GM21737 (cell line): ENCODE results near the gene STX18.

Experiments used
- ATAC-seq: cut with Tn5 transposase; IDR thresholded peaks from one replicate; pipeline ENCODE4 v1.9.1; 2021; ENCODE audit warnings: mild to moderate bottlenecking, moderate library complexity; ENCODE audit not compliant: unreplicated experiment

The STX18 gene

DNA sequence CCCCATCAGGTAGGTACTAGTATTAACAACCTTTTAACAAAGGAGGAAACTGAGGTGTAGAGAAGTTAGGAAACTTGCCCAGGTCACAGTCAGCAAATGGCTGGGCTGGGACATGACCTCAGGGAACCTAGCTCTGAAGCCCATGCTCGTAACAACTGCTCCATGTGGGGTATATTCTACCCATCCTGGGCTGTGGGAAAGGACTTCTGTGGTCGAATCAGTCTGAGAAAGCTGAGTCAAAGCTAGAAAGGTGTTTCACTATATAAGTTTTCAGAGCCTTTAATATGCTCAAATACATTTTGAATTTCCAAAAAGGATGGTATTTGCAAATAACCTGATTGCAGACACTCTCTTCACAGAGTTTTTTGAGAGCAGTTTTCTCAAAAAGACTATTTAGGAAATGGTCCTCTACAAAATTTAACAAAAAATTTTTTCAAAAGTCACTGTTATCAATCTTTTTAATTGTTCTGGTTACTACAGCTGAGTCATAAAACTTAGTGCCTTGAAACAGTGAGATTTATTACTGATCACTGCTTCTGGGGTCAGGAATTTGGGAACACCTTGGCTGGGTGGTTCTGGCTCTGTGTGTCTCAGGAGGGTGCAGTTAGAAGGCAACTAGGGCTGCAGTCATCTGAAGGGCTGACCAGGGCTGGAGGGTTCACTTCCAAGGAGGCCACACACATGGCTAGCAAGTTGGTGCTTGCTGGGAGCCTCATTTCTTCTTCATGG is 101.4 kb downstream of the STX18 start:
- peak; percentile 61 for ATAC-seq

DNA sequence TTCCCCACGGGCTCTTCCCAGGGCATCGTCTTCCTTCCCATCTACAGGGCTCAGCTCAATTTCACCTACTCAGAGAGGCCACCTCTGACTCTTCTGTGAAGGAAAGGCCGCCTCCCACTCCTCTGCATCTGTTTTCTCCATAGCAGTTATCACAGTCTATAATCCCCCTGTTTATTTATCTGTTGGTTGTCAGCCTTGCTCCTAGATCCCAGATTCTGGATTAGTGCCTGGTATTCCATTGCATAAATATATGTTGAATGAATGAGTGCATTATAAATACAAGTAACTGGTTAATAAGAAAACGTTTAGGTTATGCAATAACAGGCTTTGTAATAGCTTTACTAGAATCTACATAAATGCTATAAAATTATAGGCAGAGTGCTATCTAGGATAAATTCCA is 102.1 kb downstream of the STX18 start:
- ATAC-seq, result no peak

DNA sequence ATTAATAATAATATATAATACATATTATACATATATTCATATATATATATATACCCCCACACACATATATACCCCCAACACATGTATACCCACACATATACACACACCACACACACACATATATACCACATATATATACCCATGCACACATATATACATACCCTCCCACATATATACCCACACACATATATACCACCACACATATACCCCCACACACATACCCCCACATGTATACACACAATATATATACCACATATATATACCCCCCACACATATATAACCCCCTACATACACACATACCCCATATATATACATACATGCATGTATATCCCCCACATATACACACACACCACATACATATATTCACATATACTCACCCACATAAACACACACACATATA is 103.0 kb downstream of the STX18 start:
- no peak for ATAC-seq

DNA sequence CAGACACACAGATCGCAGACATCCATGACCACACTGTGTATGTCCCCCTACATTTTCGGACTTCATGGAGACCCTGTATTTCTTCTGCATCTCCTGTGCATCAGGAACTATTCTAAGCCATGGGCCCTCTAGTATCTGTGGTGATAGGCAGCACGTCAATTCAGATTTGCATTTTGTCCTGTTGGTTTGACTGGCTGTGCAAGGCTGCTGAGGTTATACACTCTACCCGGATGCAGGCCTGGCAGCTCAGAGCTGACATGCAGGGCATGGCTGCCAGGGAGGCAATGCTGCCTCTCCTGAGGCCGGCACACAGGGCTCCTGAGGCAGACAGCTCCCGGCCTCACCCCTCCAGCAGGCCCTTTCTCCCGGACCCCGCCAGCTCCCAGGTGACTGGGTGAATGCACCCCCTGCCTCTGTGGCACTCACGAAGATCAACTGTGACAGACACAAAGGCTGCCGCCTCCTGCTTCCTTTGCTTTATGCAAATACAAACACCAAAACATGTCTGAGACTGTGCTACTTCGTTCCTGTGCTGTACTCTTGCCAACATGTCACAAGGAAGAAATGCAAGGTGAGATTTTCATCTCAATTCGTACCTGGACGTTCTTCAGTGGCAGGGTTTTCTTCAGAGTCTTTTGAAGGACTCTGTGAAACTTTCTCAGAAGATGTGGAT is 103.9 kb downstream of the STX18 start:
- no peak for ATAC-seq

DNA sequence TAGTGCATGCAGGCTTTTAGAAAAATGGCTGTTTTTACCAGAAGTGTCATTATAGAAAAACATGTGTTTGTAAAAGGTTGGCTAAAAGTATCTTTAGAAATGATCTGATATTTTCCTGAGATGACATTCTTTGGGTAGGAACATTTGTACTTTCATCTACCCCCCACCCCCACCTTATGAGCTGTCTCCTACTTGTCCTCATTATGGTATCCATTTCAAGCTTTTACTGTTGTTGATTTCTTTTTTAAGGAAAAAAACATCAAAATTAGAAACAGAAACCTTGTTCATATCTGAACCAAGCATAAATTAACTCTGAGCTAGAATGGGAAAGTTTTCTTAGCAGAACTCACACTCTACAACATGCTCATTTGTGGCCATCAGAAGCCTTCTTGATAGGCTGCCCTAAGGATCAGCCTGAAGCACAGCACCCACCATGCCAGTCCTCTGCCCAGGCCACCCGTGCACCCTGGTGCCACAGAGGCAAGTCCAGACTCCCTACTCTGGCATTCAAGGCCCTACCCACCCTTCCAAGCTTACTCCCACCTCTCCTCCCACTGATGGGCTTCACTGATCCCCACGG is 105.5 kb downstream of the STX18 start:
- ATAC-seq, result no peak

DNA sequence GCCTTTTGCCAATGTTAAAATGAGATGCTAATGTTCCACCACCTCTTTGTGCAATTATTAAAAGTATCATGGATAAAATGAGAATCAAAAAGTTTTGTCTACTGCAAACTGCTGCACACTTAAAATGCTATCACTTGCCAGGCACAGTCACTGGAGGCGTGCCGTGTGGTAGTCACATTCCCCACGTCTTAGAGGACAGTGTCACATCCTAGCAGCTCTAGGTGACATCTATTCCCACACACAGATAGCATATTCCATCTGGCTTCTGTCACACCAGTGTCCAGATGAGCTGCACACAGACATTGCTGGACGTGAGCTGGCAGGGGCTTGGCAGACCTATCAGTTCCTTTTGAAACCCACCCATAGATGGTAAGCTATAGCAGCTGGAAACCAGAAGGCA is 107.9 kb downstream of the STX18 start:
- no peak for ATAC-seq

DNA sequence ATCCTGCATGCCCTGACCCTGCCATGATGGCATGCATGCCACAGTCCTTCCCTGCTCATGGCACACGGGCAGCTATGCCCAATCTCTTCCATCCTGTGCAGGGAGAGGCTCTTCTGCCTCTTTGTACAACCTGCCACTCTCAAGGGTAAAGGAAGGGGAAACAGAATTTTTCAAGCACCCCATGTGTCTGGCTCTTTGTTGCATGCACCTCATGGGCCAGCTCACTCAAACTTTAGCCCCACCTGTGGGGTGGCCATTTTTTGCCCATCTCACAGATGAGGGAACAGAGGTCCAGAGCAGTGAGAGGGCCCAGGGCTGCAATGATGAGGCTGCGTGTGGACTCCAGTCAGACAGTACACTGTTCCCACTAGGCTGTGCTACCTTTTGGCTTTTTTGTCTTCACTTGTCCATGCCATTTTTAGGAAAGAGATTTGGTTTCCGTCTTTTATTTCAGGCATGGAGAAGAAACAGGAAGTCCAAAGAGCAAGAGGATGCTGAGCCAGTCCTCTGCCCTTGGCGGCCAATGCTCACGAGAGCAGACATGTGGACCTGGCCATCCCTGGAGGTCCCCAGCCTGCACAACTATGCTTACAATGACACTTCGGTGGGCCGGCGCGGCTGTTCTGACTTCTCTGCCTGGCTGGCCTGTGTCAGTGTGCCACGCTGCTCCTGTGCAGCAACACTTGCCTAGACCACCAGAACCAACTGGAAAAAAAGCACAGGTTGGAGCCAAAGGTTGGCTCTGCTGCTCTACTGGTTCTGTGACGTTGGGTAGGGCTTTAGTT is 109.3 kb downstream of the STX18 start:
- ATAC-seq, result no peak

DNA sequence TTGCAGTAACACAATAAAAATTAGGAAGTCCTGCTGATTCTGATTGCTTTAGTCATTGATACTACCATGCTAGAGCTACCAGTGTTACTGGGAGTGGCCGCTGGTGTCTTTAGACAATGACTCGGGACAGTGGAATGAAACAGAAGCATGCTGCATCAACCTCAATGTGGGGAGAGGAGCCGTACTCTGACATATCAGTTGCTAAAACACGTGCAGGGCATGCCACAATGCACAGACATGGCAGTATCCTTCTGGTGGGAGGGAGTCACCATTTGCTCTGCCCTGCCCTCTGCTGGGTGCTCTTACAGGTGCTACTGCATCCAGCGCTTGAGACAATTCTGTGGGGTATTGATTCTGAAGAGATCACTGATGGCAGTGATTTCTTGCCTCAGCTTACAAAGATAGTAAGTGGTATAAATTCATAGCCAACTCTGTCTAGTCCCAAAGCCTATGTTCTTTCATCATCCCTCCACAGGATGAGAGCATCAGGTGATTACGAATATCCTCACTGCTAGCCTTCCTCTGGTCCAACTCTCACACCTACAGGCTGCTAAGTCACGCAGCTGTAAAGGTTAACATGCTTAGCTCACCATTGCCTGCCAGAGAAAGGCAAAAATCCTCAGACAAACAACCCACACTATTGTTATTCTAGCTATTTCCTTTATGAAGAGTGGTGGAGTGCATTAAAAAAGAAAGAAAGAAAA is 111.2 kb downstream of the STX18 start:
- ATAC-seq, result no peak

DNA sequence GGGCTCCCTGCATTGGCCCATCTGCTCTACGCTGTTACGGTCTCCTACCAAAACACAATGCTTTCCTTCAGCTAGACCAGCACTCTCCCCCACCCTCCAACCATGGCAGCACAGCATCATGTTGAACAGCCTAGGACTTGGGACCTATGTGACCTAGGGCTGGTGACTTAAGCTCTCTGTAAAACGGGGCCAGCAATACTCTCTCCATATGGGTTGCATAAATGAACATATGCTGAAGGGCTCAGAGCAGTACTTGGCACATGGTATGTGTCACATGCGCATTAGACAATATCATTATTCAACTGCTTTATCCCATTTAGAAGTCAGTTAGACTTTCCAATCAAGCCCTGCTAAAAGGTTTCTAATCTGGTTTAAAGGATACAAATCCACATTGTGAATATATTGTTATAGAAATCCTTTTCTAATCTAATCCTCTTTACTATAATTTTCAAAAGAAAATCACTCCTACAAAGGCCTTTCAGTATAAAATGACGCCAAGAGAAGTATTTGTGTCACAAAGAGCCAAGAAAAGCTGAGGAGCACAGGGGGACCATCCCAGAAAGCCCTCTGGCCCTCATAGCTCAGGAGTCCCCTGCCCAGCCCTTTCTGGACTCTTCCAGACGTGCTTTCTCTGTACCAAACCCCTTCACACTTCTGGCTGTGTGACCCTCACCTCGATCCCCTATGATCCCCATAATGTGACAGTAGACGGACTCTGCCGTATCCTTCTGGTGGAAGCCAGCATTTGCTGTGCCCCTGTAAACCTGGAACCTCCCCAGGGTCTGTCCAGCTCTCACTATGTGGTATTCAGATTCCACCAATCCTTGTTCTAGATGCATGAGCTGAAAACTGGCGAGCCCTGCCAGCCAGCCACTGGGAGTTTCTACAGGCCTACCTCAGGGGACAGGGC is 112.6 kb downstream of the STX18 start:
- ATAC-seq, result no peak

DNA sequence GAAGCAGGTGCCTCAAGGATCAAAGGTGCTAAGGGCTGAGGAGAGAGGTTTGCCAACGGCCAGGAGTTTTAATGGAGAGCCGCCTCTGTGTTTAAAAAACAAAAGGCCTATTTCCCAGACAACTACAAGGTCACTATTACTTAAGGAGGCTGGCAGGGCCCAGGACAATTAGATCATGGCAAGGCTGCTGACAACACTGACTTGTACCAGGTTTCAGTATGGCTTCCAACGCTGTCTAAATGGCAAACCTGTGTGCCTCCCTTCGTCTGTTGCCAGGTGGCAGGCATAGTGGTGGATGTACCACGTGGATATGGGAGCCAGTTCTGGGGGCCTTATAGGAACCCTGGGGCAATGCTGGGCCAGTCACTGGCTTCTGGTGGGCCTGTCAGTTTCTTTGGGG is 114.0 kb downstream of the STX18 start:
- no peak for ATAC-seq

DNA sequence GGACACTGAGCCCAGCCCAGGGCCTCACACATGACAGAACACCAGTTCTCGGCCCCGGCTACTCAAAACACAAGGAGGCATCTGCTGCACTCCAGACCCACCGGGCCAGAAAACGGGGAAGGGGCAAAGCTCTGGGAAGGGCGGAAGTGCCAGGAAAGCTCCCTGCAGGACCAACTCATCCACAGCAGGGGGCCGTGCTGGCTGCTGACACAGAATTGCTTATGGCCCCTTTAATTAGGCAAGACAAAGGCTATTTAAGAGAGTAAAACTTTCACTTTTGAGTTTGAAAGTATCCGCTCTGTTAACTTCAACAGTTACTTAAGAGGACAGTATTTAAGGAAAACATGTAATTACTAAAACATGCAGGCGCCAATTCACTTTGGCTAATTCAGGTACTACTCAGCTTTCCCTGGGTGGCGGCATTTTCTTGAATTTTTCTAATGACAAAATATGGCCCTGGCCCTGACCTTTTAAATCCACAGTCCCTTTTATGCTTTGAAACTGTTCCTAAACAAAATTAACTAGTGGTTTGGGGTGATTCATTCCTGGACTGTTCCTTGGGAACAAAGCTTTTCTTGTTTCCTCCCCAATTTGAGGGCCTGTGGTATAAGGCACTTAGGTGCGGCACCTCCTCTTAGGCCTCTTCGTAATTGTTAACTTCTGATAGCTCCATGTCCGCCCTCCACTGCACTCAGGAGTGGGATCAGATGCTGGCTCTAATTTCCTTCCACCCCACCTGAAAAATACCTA is 114.6 kb downstream of the STX18 start:
- ATAC-seq, result no peak

DNA sequence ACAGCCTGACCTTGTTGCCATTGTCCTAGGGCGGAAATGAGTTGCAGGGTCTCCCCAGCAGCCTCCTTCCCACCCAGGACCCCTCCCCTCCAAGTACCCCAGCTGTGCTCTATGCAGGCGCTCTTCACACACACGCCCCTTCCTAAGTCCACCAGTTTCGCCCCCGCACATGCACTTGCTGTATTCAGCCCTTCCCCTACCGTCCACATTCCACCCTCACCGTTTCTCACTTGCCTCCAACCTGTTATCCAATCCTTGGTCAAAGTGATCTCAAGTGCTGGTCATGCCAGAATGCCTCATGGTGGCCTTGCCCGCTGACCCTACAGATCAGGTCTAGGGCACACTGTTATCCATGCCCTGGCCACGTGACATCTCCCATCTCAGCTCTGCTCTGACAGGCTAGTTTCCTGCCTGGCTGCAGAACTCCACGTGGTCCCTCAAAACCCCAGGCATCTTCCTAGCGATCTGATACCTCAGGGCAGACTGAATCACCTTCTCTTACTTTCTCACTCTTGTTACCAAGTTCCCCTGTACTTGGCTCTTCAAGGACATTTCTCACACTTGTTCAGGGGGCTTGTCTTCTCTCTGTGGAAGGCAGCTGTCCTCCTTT is 115.2 kb downstream of the STX18 start:
- no peak for ATAC-seq

DNA sequence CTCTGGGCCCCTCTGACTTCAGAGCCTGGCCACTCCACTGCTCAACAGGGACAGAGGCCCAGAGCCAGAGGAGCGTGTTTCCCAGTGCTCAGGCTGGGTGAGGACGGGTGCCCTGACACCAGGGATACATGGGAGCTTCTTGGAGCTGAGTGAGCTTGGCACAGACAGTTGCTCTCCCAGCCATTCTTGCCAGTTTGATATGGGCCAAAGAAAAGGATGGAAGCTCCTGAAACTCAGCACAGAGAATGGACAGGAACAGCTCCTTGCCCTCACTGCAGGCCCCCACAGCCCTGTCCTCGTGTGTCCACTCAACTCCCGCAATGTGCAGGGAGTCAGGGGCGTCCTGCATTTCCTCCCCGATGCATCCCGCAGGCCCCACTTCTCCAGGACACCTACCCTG is 116.2 kb downstream of the STX18 start:
- no peak for ATAC-seq

DNA sequence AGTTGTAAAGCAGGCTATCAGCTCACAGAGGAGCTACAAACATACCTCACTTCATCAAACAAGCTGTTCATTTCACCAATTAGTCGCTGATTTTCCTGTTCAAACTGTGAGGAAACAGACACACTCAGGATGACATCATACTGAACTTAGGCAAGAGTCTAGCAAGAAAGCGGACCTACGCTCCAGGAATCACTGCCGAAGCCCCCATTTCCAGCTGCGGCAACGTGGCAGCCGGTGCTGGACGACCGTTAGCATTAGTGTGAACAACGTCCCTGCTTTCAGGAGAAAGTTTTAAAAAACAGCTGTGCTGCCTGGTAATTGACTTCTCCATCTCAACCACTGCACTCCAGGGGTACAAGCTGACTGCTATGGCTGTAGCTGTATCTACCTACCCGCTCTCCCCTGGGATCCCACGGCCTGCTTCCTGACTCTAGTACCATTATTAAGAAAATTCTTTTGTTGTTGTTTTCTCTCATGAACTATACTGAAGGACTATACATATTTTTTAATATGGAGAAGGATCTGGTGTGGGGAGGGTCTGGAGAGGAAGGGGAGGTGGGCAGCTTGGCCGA is 116.6 kb downstream of the STX18 start:
- ATAC-seq, result no peak

DNA sequence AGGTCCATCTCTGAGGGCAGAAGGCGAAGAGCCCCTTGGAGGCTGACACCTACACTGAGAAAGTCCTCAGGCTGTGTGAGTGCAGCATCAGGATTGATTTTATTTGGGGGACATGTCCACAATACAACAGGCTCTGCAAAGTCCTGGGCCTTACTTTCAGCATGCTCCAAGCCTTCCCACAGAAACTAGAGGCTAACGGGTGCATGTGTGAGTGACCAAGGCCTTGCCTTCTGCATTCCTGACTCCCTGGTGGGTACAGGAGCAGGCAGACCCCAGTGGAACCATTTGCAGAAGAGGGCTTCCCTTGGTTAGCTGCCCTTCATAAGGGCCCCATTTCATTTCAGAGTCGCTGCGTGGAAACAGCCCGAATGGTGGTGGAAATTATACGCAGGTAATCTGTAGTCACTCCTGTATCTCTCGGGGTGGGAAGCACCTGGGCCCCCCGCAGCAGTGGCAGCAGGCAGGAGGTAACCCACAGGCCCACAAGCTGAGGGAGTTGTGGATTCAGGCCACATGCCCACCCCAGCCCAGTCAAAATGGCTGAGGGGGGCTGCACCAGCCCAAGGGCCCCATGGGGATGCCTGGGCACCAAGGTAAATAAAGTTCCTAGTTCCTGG is 117.2 kb downstream of the STX18 start:
- no peak for ATAC-seq

DNA sequence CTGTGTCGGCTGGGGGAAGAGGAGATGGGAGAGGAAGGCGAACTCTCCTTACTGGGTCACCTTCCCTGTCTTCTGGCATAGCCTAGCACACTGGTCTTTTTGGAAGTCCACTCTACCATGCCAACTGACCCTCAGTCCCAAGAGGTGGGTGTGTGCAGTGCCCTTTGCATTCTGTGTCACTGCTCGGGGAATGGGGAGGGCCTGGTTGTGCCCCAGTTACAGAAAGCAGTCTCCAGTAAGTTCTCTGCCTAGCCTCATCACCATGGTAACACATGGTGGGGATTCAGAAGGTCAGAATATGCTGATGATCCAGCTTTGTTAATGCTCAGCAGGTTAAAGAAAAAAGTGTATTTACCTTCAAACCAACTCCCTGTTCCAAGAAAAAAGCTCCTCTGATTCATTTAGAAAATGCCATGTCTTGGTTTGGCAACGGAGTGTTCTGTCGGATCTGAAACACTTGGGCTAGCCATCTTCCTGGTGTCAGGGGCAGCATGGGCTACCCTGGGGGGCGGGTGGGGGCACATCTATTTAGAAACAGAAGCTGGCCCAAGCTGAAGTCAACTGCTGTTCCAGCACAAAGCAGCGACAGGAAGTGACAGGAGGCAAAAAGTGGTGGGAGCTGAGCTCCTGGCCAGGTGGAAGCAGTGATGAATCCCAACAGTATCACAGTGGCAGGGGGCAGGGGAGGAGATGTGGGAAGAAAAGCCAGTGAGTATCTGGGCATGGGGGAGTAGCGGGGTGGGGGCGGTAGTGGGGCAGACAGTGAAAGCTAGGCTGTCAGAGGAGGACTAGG is 117.9 kb downstream of the STX18 start:
- no peak for ATAC-seq

DNA sequence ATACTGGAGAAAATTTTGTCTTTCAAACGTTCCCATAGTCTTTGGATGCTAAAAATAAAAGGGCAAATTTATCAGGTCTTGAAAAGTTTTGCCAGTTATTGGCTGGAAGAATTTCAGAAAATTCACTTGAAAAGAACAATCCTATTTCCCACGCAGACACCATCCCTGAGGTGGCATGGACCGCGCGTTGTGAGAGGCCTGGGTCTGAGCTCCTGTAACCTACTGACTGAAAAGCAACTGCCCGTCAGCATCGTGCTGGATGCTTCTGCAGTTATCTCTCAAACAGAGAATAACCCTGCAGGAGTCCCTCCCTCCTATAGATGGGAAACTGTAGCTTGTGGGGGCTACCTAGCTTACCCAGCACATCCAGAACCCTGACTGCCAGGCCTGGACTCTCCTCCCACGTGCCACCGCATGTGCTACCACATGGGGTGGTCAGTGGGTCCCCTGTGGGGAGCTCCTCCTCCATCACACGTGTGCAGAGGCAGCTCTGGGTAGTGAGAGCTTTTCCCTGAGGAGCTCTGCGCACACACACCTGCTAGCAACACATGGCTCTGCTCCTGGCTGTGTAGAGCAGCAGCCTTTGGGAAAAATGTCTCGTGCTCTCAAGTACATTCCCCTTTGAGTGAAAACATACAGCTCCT is 118.9 kb downstream of the STX18 start:
- no peak for ATAC-seq
